ENCODE measurements around the gene STARD7. TPM values are rescaled to one million over a fixed set of nuclear protein-coding genes. Genes with fewer than 3 reads are reported as not detected.

Gene STARD7, protein sequence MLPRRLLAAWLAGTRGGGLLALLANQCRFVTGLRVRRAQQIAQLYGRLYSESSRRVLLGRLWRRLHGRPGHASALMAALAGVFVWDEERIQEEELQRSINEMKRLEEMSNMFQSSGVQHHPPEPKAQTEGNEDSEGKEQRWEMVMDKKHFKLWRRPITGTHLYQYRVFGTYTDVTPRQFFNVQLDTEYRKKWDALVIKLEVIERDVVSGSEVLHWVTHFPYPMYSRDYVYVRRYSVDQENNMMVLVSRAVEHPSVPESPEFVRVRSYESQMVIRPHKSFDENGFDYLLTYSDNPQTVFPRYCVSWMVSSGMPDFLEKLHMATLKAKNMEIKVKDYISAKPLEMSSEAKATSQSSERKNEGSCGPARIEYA
- 10 to 100 TPM; 33.3 to 53.4 (median 48.0) TPM for polyA plus RNA-seq

- WGBS, 3 donors = 0 to 1% (median 1%) methylated on average over 94 to 100 of the region's 100 CpGs
- H3K27ac ChIP-seq (ENCODE audit: low read depth, low read length) = peak within 1 kb of the TSS; percentile 93
These were observed at the start of gene STARD7 for GRCh38 chr2:96208143-96209010. Gene STARD7 (minus strand): TSS chr2:96208827. CDS start chr2:96208434, 393 bp downstream.

- WGBS, 3 donors = 53 to 88% (median 55%) methylated on average over 3 of the region's 3 CpGs
- peak overlapping the region; percentile 63 for H3K27ac ChIP-seq (ENCODE audit: low read depth, low read length)
These were observed 49.1 kb upstream of the STARD7 start for GRCh38 chr2:96257744-96258143.

DNA sequence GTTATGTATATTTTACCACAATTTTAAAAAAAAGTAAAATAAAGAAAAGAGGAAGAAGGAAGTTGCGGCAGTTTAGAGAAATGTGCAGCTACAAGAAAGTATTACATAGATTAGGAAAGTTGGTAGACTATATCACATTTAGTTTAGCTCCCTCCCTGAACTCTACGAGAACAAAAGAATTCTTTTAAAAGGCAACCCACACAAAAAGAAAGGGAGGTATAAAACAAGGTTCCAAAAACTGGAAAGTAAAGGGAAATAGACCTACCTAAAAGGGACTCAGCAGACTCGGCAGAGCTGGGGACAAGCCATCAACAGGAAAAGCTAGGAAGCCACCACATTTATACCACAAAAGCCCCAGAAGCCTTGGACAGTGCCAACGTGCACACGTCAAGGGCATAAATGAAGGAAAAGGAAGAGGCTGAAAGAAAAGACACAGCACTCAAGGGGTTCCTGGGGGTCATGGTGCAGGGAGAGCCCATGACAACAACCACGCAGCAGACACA is 48.0 kb upstream of the STARD7 start:
- no peak overlapping the region for H3K27ac ChIP-seq (ENCODE audit: low read depth, low read length)
- WGBS, 3 donors = 44 to 83% (median 46%) methylated on average over 6 of the region's 6 CpGs

GRCh38 chr2:96254571-96254970 is 45.9 kb upstream of the STARD7 start:
- 34 to 82% (median 46%) methylated on average over 11 of the region's 11 CpGs for WGBS, 3 donors

GRCh38 chr2:96253006-96253405 is 44.4 kb upstream of the STARD7 start:
- 83 to 88% (median 85%) methylated on average over 7 of the region's 7 CpGs for WGBS, 3 donors
- no peak overlapping the region for H3K27ac ChIP-seq (ENCODE audit: low read depth, low read length)

More at GRCh38 chr2:96254571-96254970, 45.9 kb upstream of the STARD7 start:
- H3K27ac ChIP-seq (ENCODE audit: low read depth, low read length) = no peak overlapping the region

DNA sequence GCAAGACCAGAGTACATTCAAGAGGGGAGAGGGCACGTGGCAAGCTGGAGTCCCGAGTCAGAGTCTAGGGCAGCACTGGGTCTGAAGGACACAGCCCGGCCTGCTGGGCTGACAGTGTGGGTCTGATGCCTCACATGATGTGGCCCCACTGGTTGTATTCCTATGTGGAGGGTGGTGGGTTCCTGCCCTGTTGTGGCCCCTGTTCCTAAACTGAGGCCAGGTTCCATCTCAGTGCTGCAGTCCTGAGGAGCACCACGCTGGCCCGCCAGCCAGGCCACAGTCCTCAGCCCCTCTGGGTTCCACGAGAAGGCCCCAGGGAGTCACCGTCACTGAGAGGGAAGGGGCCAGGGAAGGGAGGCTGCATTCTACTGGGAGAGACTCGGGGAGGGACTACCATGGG is 43.9 kb upstream of the STARD7 start:
- no peak overlapping the region for H3K27ac ChIP-seq (ENCODE audit: low read depth, low read length)
- 86 to 92% (median 88%) methylated on average over 8 of the region's 8 CpGs for WGBS, 3 donors

- WGBS, 3 donors = 68 to 77% (median 68%) methylated on average over 6 of the region's 6 CpGs
These were observed 43.2 kb upstream of the STARD7 start for GRCh38 chr2:96251721-96252292.

GRCh38 chr2:96250188-96250587 is 41.6 kb upstream of the STARD7 start:
- WGBS, 3 donors = 89 to 93% (median 91%) methylated on average over 6 of the region's 6 CpGs
- H3K27ac ChIP-seq (ENCODE audit: low read depth, low read length) = no peak overlapping the region

More at GRCh38 chr2:96251721-96252292, 43.2 kb upstream of the STARD7 start:
- no peak overlapping the region for H3K27ac ChIP-seq (ENCODE audit: low read depth, low read length)

DNA sequence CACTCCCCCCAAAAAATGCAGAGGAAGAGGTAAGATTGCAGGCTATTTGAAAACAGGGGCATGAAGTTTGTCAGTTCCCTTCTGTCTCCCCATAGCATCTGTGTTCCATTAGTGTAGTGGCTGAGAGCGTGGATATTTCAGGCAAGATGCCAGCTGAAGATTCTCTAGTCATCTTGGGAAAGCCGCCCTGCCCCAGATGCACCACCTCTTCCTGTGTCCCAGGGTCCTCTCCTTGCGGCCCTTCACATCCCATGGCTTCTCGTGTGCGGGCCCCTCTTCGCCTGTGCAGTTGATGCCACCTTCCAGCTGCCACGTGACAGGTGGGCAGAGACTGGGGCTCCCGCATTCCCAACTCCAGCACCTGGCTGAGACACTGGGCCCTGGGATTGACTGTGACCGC is 41.0 kb upstream of the STARD7 start:
- 77 to 93% (median 81%) methylated on average over 9 of the region's 9 CpGs for WGBS, 3 donors
- H3K27ac ChIP-seq (ENCODE audit: low read depth, low read length) = no peak overlapping the region

DNA sequence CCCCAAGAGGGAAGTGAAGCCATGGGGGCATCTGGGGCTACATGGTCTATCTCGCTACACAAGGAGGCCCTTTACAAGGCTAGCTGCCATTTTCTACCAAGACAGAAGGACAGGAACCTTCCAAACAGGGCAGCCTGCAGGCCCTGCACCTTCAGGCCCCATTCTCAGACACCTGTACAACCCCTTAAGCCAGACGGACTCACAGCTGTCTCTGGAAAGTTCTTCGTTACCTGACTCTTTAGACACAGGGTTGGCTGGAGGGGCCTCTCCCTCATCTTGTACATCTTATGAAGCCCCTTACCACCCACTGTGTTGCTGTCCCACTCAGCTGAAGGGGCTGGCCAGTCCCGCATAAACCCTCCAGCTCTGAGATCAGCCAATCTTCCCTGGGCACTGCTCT is 40.0 kb upstream of the STARD7 start:
- 93 to 95% (median 95%) methylated on average over 4 of the region's 4 CpGs for WGBS, 3 donors
- H3K27ac ChIP-seq (ENCODE audit: low read depth, low read length) = no peak overlapping the region

GRCh38 chr2:96247896-96248295 is 39.3 kb upstream of the STARD7 start:
- WGBS, 3 donors = 51 to 88% (median 82%) methylated on average over 5 of the region's 5 CpGs
- H3K27ac ChIP-seq (ENCODE audit: low read depth, low read length) = no peak overlapping the region

GRCh38 chr2:96247009-96247408 is 38.4 kb upstream of the STARD7 start:
- no peak overlapping the region for H3K27ac ChIP-seq (ENCODE audit: low read depth, low read length)
- 56 to 91% (median 56%) methylated on average over 3 of the region's 3 CpGs for WGBS, 3 donors

DNA sequence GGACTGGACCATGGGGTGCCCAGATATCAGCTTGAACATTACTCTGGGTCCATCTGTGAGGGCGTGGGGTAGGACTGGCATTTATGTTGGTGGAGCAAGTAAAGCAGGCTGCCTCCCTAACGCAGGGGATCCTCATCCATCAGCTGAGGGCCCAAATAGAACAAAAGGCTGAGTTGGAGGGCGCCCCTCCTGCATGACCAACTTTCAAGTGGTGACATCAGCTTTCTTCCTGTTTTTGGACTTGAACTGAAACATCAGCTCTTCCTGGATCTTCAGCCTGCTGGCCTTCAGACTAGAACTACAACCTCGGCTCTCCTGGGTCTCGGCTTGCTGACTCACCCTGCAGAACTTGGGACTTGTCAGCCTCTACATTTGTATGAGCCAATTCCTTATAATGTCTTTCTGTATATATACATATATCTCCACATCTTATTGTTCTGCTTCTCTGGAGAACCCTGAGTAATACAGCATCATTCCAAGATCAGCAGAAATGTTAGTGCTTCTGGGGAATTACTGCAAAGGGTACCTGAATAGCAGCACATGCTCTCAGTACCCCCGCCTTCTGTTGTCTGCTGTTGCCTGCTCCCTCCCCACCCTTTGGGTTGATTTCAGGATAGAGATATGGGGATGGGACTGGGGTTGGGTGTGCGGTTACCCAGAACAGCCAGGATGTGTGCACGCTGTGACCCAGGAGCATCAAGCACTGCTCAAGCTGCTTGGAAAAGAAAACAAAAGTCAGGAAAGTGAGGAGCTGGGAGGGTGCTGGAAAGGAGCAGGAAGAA is 37.2 kb upstream of the STARD7 start:
- no peak overlapping the region for H3K27ac ChIP-seq (ENCODE audit: low read depth, low read length)
- 74 to 88% (median 74%) methylated on average over 8 of the region's 8 CpGs for WGBS, 3 donors

- no peak overlapping the region for H3K27ac ChIP-seq (ENCODE audit: low read depth, low read length)
These were observed 35.2 kb upstream of the STARD7 start for GRCh38 chr2:96243843-96244242.

GRCh38 chr2:96241900-96242611 is 33.4 kb upstream of the STARD7 start:
- no peak overlapping the region for H3K27ac ChIP-seq (ENCODE audit: low read depth, low read length)
- WGBS, 3 donors = 48 to 74% (median 51%) methylated on average over 5 of the region's 5 CpGs

More at GRCh38 chr2:96243843-96244242, 35.2 kb upstream of the STARD7 start:
- 81 to 96% (median 90%) methylated on average over 5 of the region's 5 CpGs for WGBS, 3 donors

DNA sequence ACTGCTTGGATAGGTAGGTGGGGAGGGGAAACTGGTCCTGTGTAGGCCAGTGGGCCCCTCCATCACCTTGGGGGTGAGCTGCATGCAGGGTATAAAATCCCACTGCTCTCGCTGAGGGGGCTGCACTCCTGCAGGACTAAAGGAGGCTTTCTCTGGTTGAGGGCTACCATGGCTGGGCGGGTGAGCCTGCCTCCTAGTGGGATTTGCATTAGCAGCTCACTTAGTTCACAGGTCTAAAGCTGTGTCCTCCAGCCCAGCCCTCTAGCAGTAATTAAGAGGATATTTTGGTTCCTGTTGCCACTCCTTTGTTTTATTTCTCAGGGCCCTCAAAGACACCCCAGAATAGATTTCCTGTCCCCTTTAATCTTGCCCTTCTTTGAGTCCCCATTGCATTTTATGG is 32.6 kb upstream of the STARD7 start:
- WGBS, 3 donors = 82 to 94% (median 89%) methylated on average over 2 of the region's 2 CpGs
- H3K27ac ChIP-seq (ENCODE audit: low read depth, low read length) = peak overlapping the region; percentile 9

GRCh38 chr2:96240341-96241038 is 31.9 kb upstream of the STARD7 start:
- 86 to 89% (median 89%) methylated on average over 9 of the region's 9 CpGs for WGBS, 3 donors
- peak overlapping the region; percentile 9 for H3K27ac ChIP-seq (ENCODE audit: low read depth, low read length)
